Vagina (tissue), 2 donors: ENCODE results near the gene TBC1D8. TPM values are rescaled to one million over a fixed set of nuclear protein-coding genes. Genes with fewer than 3 reads are reported as not detected.

Experiments used
- DNase-seq, 2 donors: peaks; one replicate each; pipeline ENCODE4 v3.0.0-alpha.2; 2017; ENCODE audit errors: extremely low spot score in 2 of 2
- H3K27ac ChIP-seq: fragments of 200-600 bp; sonication (generic); one replicate; pipeline ENCODE4 v1.5.1; 2019
- H3K27me3 ChIP-seq: fragments of 200-600 bp; sonication (generic); one replicate; pipeline ENCODE4 v1.5.1; 2019
- H3K36me3 ChIP-seq, 2 donors: fragments of 200-600 bp; sonication (generic); one replicate each; pipeline ENCODE4 v1.5.1; 2017 to 2019
- H3K4me1 ChIP-seq: fragments of 200-600 bp; sonication (generic); one replicate; pipeline ENCODE4 v1.5.1; 2019
- H3K4me3 ChIP-seq, 2 donors: fragments of 200-600 bp; sonication (generic); 1 replicate in 1 of 2; 2 replicates in 1 of 2; pipeline ENCODE4 v1.5.1; 2016 to 2019
- H3K9me3 ChIP-seq: fragments of 200-600 bp; sonication (generic); one replicate; pipeline ENCODE4 v1.5.1; 2019
- CTCF ChIP-seq, 3 experiments: fragments of 450-650 bp in 2 of 3; fragments of 200-600 bp in 1 of 3; sonication (generic) in 1 of 3; IDR thresholded peaks; one replicate each; pipeline ENCODE4 v1.5.1; 2017 to 2019; ENCODE audit warnings: antibody characterized with exemption in 3 of 3, mild to moderate bottlenecking in 2 of 3, moderate library complexity in 2 of 3
- POLR2A ChIP-seq, 2 donors: fragments of 450-650 bp; IDR thresholded peaks; one replicate each; pipeline ENCODE4 v1.6.1; 2017; ENCODE audit warnings: antibody characterized with exemption in 2 of 2, mild to moderate bottlenecking in 2 of 2, moderate library complexity in 2 of 2
- POLR2AphosphoS5 ChIP-seq, 2 donors: sonication (generic); formaldehyde crosslinking; IDR thresholded peaks; one replicate each; pipeline ENCODE4 v1.9.0; 2017; ENCODE audit warnings: antibody characterized with exemption in 2 of 2, mild to moderate bottlenecking in 2 of 2, low read depth in 1 of 2; ENCODE audit not compliant: insufficient read depth in 1 of 2
- intact Hi-C: fragments of 100-400 bp; cut with DNase I; formaldehyde crosslinking; loops from one replicate; pipeline ENCODE4 v1.15.1; 2023
- total RNA-seq: library from RNA; depleted of rRNA; stranded (reverse); fragments of >200 nt; gene quantifications from one replicate; pipeline ENCODE4 v1.2.3, GENCODE V29; 2016

The TBC1D8 gene
- total RNA-seq, 1 donor from 2014 or later: 72.2 TPM

GRCh38 chr2:101162561-101163330, 11.6 kb upstream of the TBC1D8 start:
- DNase-seq: no peak
- no peak overlapping the region for H3K27ac ChIP-seq
- no peak for TF ChIP-seq POLR2A (IDR thresholded peaks at IDR 0.05)
- no peak for TF ChIP-seq CTCF (IDR thresholded peaks at IDR 0.05)
- no peak for TF ChIP-seq POLR2AphosphoS5 (IDR thresholded peaks at IDR 0.05; ENCODE audit: insufficient read depth in 1 of 2, low read depth in 1 of 2)
- no peaks in the 10 kb centered on the region for H3K27me3 ChIP-seq
- no peak overlapping the region for H3K4me3 ChIP-seq
- H3K4me1 ChIP-seq: no peaks in the 10 kb centered on the region
- no peaks in the 10 kb centered on the region for H3K36me3 ChIP-seq
- intact Hi-C loops: no loop called here
- no peaks in the 10 kb centered on the region for H3K9me3 ChIP-seq

- intact Hi-C loops: no loop called here
- no peak overlapping the region for H3K4me3 ChIP-seq
- no peak overlapping the region for H3K27ac ChIP-seq
- TF ChIP-seq POLR2A (IDR thresholded peaks at IDR 0.05) (no peak), CTCF (IDR thresholded peaks at IDR 0.05) (no peak), POLR2AphosphoS5 (IDR thresholded peaks at IDR 0.05; ENCODE audit: insufficient read depth in 1 of 2, low read depth in 1 of 2) (no peak)
- H3K27me3 ChIP-seq: no peaks in the 10 kb centered on the region
- H3K9me3 ChIP-seq: no peaks in the 10 kb centered on the region
- H3K4me1 ChIP-seq: no peaks in the 10 kb centered on the region
- DNase-seq: no peak
- H3K36me3 ChIP-seq: no peaks in the 10 kb centered on the region
Observed at GRCh38 chr2:101161658-101162057, 10.5 kb upstream of the TBC1D8 start.

GRCh38 chr2:101160454-101160853, 9.3 kb upstream of the TBC1D8 start:
- Histone ChIP-seq H3K4me3 (no peak overlapping the region), H3K27me3 (no peaks in the 10 kb centered on the region), H3K36me3 (no peaks in the 10 kb centered on the region), H3K9me3 (no peaks in the 10 kb centered on the region), H3K4me1 (no peaks in the 10 kb centered on the region), H3K27ac (no peak overlapping the region)
- no peak for TF ChIP-seq POLR2A (IDR thresholded peaks at IDR 0.05)
- no peak for TF ChIP-seq CTCF (IDR thresholded peaks at IDR 0.05)
- no peak for TF ChIP-seq POLR2AphosphoS5 (IDR thresholded peaks at IDR 0.05; ENCODE audit: insufficient read depth in 1 of 2, low read depth in 1 of 2)
- DNase-seq: no peak
- intact Hi-C loops: no loop called here

GRCh38 chr2:101159526-101159925, 8.3 kb upstream of the TBC1D8 start:
- Histone ChIP-seq H3K27me3 (no peaks in the 10 kb centered on the region), H3K4me1 (no peaks in the 10 kb centered on the region), H3K9me3 (no peaks in the 10 kb centered on the region), H3K4me3 (no peak overlapping the region), H3K36me3 (no peaks in the 10 kb centered on the region), H3K27ac (no peak overlapping the region)
- DNase-seq: no peak
- intact Hi-C loops: no loop called here
- no peak for TF ChIP-seq CTCF (IDR thresholded peaks at IDR 0.05)
- no peak for TF ChIP-seq POLR2AphosphoS5 (IDR thresholded peaks at IDR 0.05; ENCODE audit: insufficient read depth in 1 of 2, low read depth in 1 of 2)
- TF ChIP-seq POLR2A (IDR thresholded peaks at IDR 0.05): no peak

- H3K27me3 ChIP-seq: no peaks in the 10 kb centered on the region
- intact Hi-C loops: no loop called here
- H3K36me3 ChIP-seq: no peaks in the 10 kb centered on the region
Observed at GRCh38 chr2:101157272-101157671, 6.1 kb upstream of the TBC1D8 start.

More at GRCh38 chr2:101157272-101157671, 6.1 kb upstream of the TBC1D8 start:
- Histone ChIP-seq H3K9me3 (no peaks in the 10 kb centered on the region), H3K4me3 (no peak overlapping the region), H3K27ac (no peak overlapping the region), H3K4me1 (peaks cover 8% of the 10 kb centered on the region)
- DNase-seq: no peak
- TF ChIP-seq CTCF (IDR thresholded peaks at IDR 0.05) (no peak), POLR2A (IDR thresholded peaks at IDR 0.05) (no peak), POLR2AphosphoS5 (IDR thresholded peaks at IDR 0.05; ENCODE audit: insufficient read depth in 1 of 2, low read depth in 1 of 2) (no peak)
